Limb (tissue), 2 donors: Measurements from ENCODE around the gene PALD1.

ENCODE experiments used
- DNase-seq, 2 donors: peaks; one replicate each; pipeline ENCODE4 v3.0.0-alpha.2; 2016; ENCODE audit errors: extremely low spot score in 2 of 2

Gene PALD1

GRCh38 chr10:70535001-70535400 lies 56.4 kb downstream of the PALD1 start:
- peak in 1 of 2 donors; percentile 28 for DNase-seq

- no peak for DNase-seq
Measured at GRCh38 chr10:70535451-70535850, 56.9 kb downstream of the PALD1 start.

GRCh38 chr10:70536196-70536861 lies 57.8 kb downstream of the PALD1 start:
- peak in 1 of 2 donors; percentile 29 for DNase-seq

- peak in 1 of 2 donors; percentile 34 for DNase-seq
Measured at GRCh38 chr10:70537398-70538194, 59.0 kb downstream of the PALD1 start.

- peak in 1 of 2 donors; percentile 27 for DNase-seq
Measured at GRCh38 chr10:70538195-70538520, 59.6 kb downstream of the PALD1 start.

GRCh38 chr10:70538731-70539338 lies 60.3 kb downstream of the PALD1 start:
- peak in 1 of 2 donors; percentile 27 for DNase-seq

GRCh38 chr10:70539471-70539870 lies 60.9 kb downstream of the PALD1 start:
- peak in 1 of 2 donors; percentile 23 for DNase-seq

GRCh38 chr10:70540089-70540788 lies 61.7 kb downstream of the PALD1 start:
- peak in 1 of 2 donors; percentile 53 for DNase-seq

- no peak for DNase-seq
Measured at GRCh38 chr10:70540789-70541360, 62.3 kb downstream of the PALD1 start.

- DNase-seq, result no peak
Measured at GRCh38 chr10:70541736-70542564, 63.4 kb downstream of the PALD1 start.

- DNase-seq, result no peak
Measured at GRCh38 chr10:70542565-70542938, 64.0 kb downstream of the PALD1 start.

- DNase-seq, result no peak
Measured at GRCh38 chr10:70543911-70544310, 65.3 kb downstream of the PALD1 start.

- DNase-seq, result no peak
Measured at GRCh38 chr10:70544431-70545340, 66.1 kb downstream of the PALD1 start.

- no peak for DNase-seq
Measured at GRCh38 chr10:70546584-70546983, 68.0 kb downstream of the PALD1 start.

GRCh38 chr10:70549351-70549961 lies 70.9 kb downstream of the PALD1 start:
- DNase-seq, result no peak

GRCh38 chr10:70549962-70550458 lies 71.4 kb downstream of the PALD1 start:
- peak; percentile 78 to 85 for DNase-seq

- no peak for DNase-seq
Measured at GRCh38 chr10:70550459-70550858, 71.9 kb downstream of the PALD1 start.

- peak in 1 of 2 donors; percentile 59 for DNase-seq
Measured at GRCh38 chr10:70551466-70551865, 72.9 kb downstream of the PALD1 start.

- DNase-seq, result peak; percentile 68 to 83
Measured at GRCh38 chr10:70551971-70552422, 73.4 kb downstream of the PALD1 start.
